HEK293T (cell line): ENCODE measurements around the gene PGBD5.

ENCODE experiments used
- ARNT ChIP-seq: fragments of 450-650 bp; IDR thresholded peaks from 2 replicates; pipeline ENCODE4 v1.6.1; 2017; ENCODE audit warnings: mild to moderate bottlenecking
- BHLHE40 ChIP-seq: fragments of 450-650 bp; IDR thresholded peaks from 2 replicates; pipeline ENCODE4 v1.6.1; 2016; ENCODE audit warnings: mild to moderate bottlenecking, moderate library complexity, borderline replicate concordance
- ELF4 ChIP-seq: fragments of 450-650 bp; IDR thresholded peaks from 2 replicates; pipeline ENCODE4 v1.6.1; 2017; ENCODE audit warnings: antibody characterized with exemption
- FOXA1 ChIP-seq: fragments of 450-650 bp; IDR thresholded peaks from 2 replicates; pipeline ENCODE4 v1.6.1; 2016; ENCODE audit warnings: mild to moderate bottlenecking
- FOXK2 ChIP-seq: fragments of 450-650 bp; IDR thresholded peaks from 2 replicates; pipeline ENCODE4 v1.6.1; 2016; ENCODE audit warnings: mild to moderate bottlenecking
- FOXM1 ChIP-seq: fragments of 450-650 bp; IDR thresholded peaks from 2 replicates; pipeline ENCODE4 v1.6.1; 2017; ENCODE audit warnings: mild to moderate bottlenecking, borderline replicate concordance
- HDGF ChIP-seq: fragments of 450-650 bp; IDR thresholded peaks from 2 replicates; pipeline ENCODE4 v1.6.1; 2017; ENCODE audit warnings: antibody characterized with exemption, borderline replicate concordance
- L3MBTL2 ChIP-seq: fragments of 450-650 bp; conservative IDR thresholded peaks from 2 replicates; pipeline ENCODE4 v1.6.1; 2016; ENCODE audit warnings: mild to moderate bottlenecking
- NFRKB ChIP-seq: fragments of 450-650 bp; IDR thresholded peaks from 2 replicates; pipeline ENCODE4 v1.6.1; 2016; ENCODE audit warnings: mild to moderate bottlenecking, moderate library complexity
- SP1 ChIP-seq: fragments of 450-650 bp; IDR thresholded peaks from 2 replicates; pipeline ENCODE4 v1.6.1; 2017
- SUZ12 ChIP-seq: fragments of 450-650 bp; IDR thresholded peaks from 2 replicates; pipeline ENCODE4 v1.6.1; 2016; ENCODE audit warnings: mild to moderate bottlenecking
- TARDBP ChIP-seq: fragments of 450-650 bp; IDR thresholded peaks from 2 replicates; pipeline ENCODE4 v1.6.1; 2016
- ZNF384 ChIP-seq: fragments of 450-650 bp; IDR thresholded peaks from 2 replicates; pipeline ENCODE4 v1.6.1; 2016
- TF ChIP-seq, protein P1 (sequence below): fragments of 450-650 bp; IDR thresholded peaks from 2 replicates; pipeline ENCODE4 v1.6.1; 2016

DNA sequence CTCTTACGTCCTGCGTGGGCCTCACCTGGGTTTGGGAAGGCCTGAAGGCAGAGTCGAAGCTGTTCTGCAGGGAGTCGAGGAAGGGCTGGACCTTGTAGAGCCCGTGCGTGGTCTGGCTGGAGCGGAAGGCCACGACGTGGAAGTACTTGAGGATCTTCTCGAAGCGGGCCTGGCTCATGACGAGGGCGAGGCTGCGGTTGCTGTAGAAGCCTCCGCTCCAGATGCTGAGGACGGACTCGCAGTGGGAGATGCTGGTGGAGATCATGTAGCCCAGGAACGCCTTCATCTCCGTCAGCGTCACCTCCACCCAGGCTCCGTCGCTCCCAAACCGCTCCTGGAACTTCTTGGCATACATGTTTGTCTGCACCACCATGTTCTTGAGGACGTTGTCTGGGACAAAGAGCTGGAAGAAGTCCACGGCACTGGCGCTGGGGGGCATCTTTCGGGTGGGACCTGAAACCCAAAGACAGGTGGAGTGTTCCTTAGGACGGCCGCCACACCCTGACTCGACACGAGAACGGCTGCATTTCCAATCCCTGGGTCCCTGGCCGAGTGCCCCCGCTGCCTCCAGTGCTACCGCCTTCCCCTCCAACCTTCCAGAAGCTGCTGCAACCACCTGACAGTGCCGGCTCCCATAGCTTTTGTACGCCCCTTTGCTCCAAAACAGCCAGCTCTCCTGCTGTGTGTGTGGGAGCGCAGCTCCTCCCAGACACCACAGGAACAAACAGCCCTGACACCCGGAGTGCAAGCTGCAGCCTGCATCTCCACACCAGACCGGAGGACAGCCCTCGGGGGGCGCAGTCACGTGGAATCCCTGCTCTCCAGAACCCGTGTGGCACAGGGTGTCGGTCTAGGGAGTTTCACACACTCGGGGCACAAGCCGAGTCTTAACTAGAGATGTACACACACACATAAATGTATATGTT is 69.0 kb downstream of the PGBD5 start:
- TF ChIP-seq HDGF (no peak), FOXM1 (no peak), ELF4 (no peak), SP1 (no peak), TARDBP (no peak), ZNF384 (no peak), BHLHE40 (no peak), NFRKB (no peak), ARNT (no peak), FOXK2 (no peak), L3MBTL2 (no peak), SUZ12 (no peak), FOXA1 (no peak)
- TF ChIP-seq, protein P1, sequence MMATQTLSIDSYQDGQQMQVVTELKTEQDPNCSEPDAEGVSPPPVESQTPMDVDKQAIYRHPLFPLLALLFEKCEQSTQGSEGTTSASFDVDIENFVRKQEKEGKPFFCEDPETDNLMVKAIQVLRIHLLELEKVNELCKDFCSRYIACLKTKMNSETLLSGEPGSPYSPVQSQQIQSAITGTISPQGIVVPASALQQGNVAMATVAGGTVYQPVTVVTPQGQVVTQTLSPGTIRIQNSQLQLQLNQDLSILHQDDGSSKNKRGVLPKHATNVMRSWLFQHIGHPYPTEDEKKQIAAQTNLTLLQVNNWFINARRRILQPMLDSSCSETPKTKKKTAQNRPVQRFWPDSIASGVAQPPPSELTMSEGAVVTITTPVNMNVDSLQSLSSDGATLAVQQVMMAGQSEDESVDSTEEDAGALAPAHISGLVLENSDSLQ, result no peak
